ENCODE measurements around the gene RYR1.

- TF ChIP-seq POLR2AphosphoS5 (IDR thresholded peaks at IDR 0.05; ENCODE audit: low read depth, low read length) (no peak), POLR2A (IDR thresholded peaks at IDR 0.05; ENCODE audit: low read depth, low read length) (no peak), TAF1 (IDR thresholded peaks at IDR 0.05; ENCODE audit: borderline replicate concordance, low read depth, low read length) (no peak)
Observed at GRCh38 chr19:38550376-38550775, 116.9 kb downstream of the RYR1 start.

Data from GM12892 (cell line).